Mesendoderm (in vitro differentiated cells): ENCODE measurements around the gene SYTL3.

Experiments
- DNase-seq: peaks from one replicate; pipeline ENCODE4 v3.0.0; 2013
- H2AK5ac ChIP-seq: 2 replicates; pipeline ENCODE4 v1.6.1; 2013; ENCODE audit warnings: low read length, inconsistent platforms
- H2BK120ac ChIP-seq: 2 replicates; pipeline ENCODE4 v1.6.1; 2013; ENCODE audit warnings: low read depth, mild to moderate bottlenecking, low read length, moderate library complexity, mixed read lengths
- H2BK15ac ChIP-seq: replicated peaks from 2 replicates; pipeline ENCODE4 v1.6.1; 2013; ENCODE audit warnings: low read depth, mild to moderate bottlenecking, moderate library complexity
- H2BK5ac ChIP-seq: 2 replicates; pipeline ENCODE4 v1.6.1; 2013; ENCODE audit warnings: low read length, inconsistent platforms
- H3K18ac ChIP-seq: 2 replicates; pipeline ENCODE4 v1.6.1; 2013; ENCODE audit warnings: mild to moderate bottlenecking, low read length, mixed read lengths
- H3K23ac ChIP-seq: one replicate; pipeline ENCODE4 v1.6.1; 2013; ENCODE audit warnings: low read length
- H3K27ac ChIP-seq: 2 replicates; pipeline ENCODE4 v1.5.1; 2013; ENCODE audit warnings: low read depth, mild to moderate bottlenecking, inconsistent platforms, low read length, moderate library complexity
- H3K27me3 ChIP-seq: 2 replicates; pipeline ENCODE4 v1.6.1; 2013; ENCODE audit warnings: low read length, control low read depth, mild to moderate bottlenecking, inconsistent platforms; ENCODE audit not compliant: insufficient read depth, poor library complexity
- H3K36me3 ChIP-seq: 2 replicates; pipeline ENCODE4 v1.6.1; 2013; ENCODE audit warnings: low read length, inconsistent platforms; ENCODE audit not compliant: control insufficient read depth, insufficient read depth
- H3K4ac ChIP-seq: one replicate; pipeline ENCODE4 v1.6.1; 2013; ENCODE audit warnings: low read depth, mild to moderate bottlenecking, low read length, moderate library complexity
- H3K4me1 ChIP-seq: 2 replicates; pipeline ENCODE4 v1.6.1; 2013; ENCODE audit warnings: low read depth, low read length, inconsistent platforms; ENCODE audit not compliant: control insufficient read depth
- H3K4me2 ChIP-seq: 2 replicates; pipeline ENCODE4 v1.6.1; 2013; ENCODE audit warnings: low read length
- H3K4me3 ChIP-seq: 2 replicates; pipeline ENCODE4 v1.5.1; 2013; ENCODE audit warnings: mild to moderate bottlenecking, low read length
- H3K56ac ChIP-seq: one replicate; pipeline ENCODE4 v1.6.1; 2013; ENCODE audit warnings: low read length
- H3K79me1 ChIP-seq: 2 replicates; pipeline ENCODE4 v1.6.1; 2013; ENCODE audit warnings: low read length, inconsistent platforms
- H3K79me2 ChIP-seq: 2 replicates; pipeline ENCODE4 v1.6.1; 2013; ENCODE audit warnings: mild to moderate bottlenecking, low read length; ENCODE audit not compliant: control insufficient read depth, insufficient read depth
- H3K9ac ChIP-seq: 2 replicates; pipeline ENCODE4 v1.6.1; 2013; ENCODE audit warnings: low read length, inconsistent platforms
- H4K5ac ChIP-seq: one replicate; pipeline ENCODE4 v1.6.1; 2013; ENCODE audit warnings: low read length
- H4K8ac ChIP-seq: one replicate; pipeline ENCODE4 v1.6.1; 2013; ENCODE audit warnings: low read depth, mild to moderate bottlenecking, control low read depth, low read length, moderate library complexity
- WGBS: extraction: QIAGEN DNeasy Blood & Tissue Kit; methylation state at CpG from one replicate; pipeline ENCODE4 v1.1.7; 2013; ENCODE audit warnings: low lambda C conversion rate, missing lambda C conversion rate; ENCODE audit not compliant: insufficient coverage; ENCODE audit errors: extremely low coverage; 5-methylcytosine and 5-hydroxymethylcytosine counted together

Gene SYTL3

DNA sequence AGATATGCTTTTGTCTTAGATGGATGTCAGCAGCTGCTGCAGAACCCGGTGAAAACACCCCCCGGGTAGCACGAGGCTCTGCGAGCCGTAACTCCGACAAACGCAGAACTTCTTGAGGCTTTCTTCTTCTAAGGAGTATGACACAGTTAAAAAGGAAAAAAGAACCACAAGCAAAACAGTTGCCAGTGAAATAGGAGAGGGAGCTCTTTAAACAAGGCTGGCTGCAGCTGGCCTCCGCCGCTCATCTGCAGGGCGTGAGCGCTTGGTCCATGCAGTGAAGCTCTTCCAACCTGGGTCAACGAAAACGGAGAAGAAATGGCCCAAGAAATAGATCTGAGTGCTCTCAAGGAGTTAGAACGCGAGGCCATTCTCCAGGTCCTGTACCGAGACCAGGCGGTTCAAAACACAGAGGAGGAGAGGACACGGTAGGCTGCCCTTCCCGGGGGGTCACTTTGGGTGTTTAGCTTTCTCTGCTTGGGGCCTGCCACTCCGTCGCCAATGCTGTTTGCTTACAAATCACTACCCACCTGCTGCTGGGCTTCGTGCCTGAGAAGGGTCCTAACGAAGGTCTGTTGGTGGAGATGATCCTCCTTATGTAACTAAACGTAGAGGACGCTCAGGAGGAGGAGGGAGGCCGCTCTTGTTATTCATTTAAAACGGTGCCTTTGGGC, 13.2 kb downstream of the SYTL3 start:
- no peak overlapping the region for H3K27ac ChIP-seq
- H3K4ac ChIP-seq: no peak overlapping the region
- H3K4me1 ChIP-seq: no peaks in the 10 kb centered on the region
- no peak overlapping the region for H2BK120ac ChIP-seq
- H3K9ac ChIP-seq: no peak overlapping the region
- no peak for DNase-seq
- no peaks in the 10 kb centered on the region for H3K79me1 ChIP-seq
- H3K4me2 ChIP-seq: no peak overlapping the region
- no peaks in the 10 kb centered on the region for H3K79me2 ChIP-seq
- no peak overlapping the region for H3K56ac ChIP-seq
- H3K23ac ChIP-seq: no peak overlapping the region
- H3K4me3 ChIP-seq: no peak overlapping the region
- WGBS: no CpG with 5 or more reads among the region's 27 CpGs
- H2AK5ac ChIP-seq: no peak overlapping the region
- no peak overlapping the region for H4K8ac ChIP-seq
- H3K36me3 ChIP-seq: no peaks in the 10 kb centered on the region
- H2BK5ac ChIP-seq: no peak overlapping the region
- no peak overlapping the region for H4K5ac ChIP-seq
- no peak overlapping the region for H3K18ac ChIP-seq
- no peak overlapping the region for H2BK15ac ChIP-seq
- no peaks in the 10 kb centered on the region for H3K27me3 ChIP-seq

DNA sequence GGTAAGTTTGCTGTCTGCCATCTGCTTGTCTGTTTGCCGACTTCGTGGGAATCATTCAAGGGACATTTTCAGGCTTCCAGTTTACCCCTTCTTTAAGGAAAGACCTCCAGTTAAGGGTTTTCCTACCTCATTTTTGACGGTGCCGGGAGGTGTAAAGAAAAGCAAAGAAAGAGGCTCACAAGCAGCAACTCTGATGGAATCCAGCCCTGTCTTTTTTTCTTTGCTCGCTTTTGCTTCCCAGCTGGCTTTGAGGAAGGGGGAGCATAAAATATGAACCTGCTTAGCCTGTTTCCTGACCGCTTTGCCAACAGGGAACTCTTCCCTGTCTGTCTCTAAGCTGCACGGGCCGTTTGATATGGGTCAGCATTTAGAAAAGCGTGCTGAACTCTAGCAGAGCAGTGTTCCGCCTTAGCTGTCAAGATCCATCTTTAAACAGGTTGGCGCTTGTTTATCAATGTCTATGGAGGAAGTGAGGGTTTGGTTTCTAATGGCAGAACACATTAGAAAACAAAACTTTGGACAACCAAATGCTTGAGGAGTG, 13.8 kb downstream of the SYTL3 start:
- H4K5ac ChIP-seq: no peak overlapping the region
- H3K79me2 ChIP-seq: no peaks in the 10 kb centered on the region
- H3K4me2 ChIP-seq: no peak overlapping the region
- no peak overlapping the region for H3K18ac ChIP-seq
- H3K27me3 ChIP-seq: no peaks in the 10 kb centered on the region
- no peak overlapping the region for H3K23ac ChIP-seq
- no peaks in the 10 kb centered on the region for H3K79me1 ChIP-seq
- H2BK120ac ChIP-seq: no peak overlapping the region
- H2BK15ac ChIP-seq: no peak overlapping the region
- no peak for DNase-seq
- H3K4ac ChIP-seq: no peak overlapping the region
- H3K56ac ChIP-seq: no peak overlapping the region
- no peak overlapping the region for H4K8ac ChIP-seq
- H3K4me1 ChIP-seq: no peaks in the 10 kb centered on the region
- no peaks in the 10 kb centered on the region for H3K36me3 ChIP-seq
- WGBS: no CpG with 5 or more reads among the region's 11 CpGs
- no peak overlapping the region for H3K9ac ChIP-seq
- no peak overlapping the region for H3K27ac ChIP-seq
- H2BK5ac ChIP-seq: no peak overlapping the region
- no peak overlapping the region for H3K4me3 ChIP-seq
- H2AK5ac ChIP-seq: no peak overlapping the region

DNA sequence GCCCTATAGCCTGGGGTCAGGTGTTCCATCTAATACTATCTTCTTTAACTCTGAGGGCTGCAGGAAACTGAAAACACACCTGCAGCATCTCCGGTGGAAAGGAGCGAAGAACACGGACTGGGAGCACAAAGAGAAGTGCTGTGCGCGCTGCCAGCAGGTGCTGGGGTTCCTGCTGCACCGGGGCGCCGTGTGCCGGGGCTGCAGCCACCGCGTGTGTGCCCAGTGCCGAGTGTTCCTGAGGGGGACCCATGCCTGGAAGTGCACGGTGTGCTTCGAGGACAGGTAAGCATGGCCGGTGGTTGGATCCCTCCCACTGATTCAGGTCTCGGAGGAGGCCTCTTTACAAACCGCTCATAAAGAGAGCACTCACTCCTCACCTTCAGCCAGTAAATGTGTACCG, 15.5 kb downstream of the SYTL3 start:
- no peaks in the 10 kb centered on the region for H3K79me2 ChIP-seq
- no CpG with 5 or more reads among the region's 18 CpGs for WGBS
- H4K8ac ChIP-seq: no peak overlapping the region
- H3K4ac ChIP-seq: no peak overlapping the region
- DNase-seq: no peak
- no peaks in the 10 kb centered on the region for H3K36me3 ChIP-seq
- H3K27ac ChIP-seq: no peak overlapping the region
- H3K18ac ChIP-seq: no peak overlapping the region
- H3K9ac ChIP-seq: no peak overlapping the region
- H2BK5ac ChIP-seq: no peak overlapping the region
- no peak overlapping the region for H2AK5ac ChIP-seq
- no peak overlapping the region for H2BK15ac ChIP-seq
- no peak overlapping the region for H3K4me3 ChIP-seq
- no peaks in the 10 kb centered on the region for H3K4me1 ChIP-seq
- H3K23ac ChIP-seq: no peak overlapping the region
- no peak overlapping the region for H2BK120ac ChIP-seq
- H3K27me3 ChIP-seq: no peaks in the 10 kb centered on the region
- no peak overlapping the region for H4K5ac ChIP-seq
- no peak overlapping the region for H3K4me2 ChIP-seq
- no peak overlapping the region for H3K56ac ChIP-seq
- H3K79me1 ChIP-seq: no peaks in the 10 kb centered on the region

DNA sequence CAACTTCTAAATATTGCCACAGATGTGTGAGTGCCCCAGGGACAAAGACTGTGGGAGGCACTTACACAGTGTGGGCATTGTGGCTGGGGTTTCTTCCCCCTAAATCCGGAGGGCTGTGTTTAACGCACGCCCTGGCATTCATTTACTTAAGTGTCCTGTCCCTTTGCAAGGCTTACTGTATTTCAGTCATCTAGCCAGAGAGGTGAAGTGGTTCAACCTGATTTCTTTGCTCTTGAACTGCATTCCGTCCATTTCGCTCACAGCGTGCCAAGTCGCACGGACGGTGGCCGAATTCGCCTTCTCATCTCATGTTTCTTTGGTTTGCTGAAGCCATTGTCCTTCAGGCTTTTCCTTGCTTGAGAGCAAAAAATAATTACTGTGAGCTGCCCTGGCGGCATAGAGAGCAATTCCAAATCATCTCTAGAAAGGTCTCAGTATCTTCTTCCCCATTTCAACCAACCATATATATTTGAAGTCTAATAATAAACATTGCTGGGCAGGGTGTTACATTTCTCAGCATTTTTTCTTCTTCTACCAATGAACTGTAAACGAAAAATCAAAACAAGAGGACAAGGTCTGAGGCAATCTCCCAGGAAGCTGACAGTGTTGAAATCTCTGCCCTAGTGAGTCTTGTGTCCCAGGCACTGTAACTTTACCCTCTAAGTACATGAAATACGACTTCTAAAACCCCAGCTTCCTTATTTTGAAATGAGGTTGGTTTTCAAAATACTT, 16.9 kb downstream of the SYTL3 start:
- Histone ChIP-seq H3K18ac (no peak overlapping the region), H3K4me2 (no peak overlapping the region), H4K8ac (no peak overlapping the region), H3K27ac (no peak overlapping the region), H3K27me3 (no peaks in the 10 kb centered on the region), H2BK120ac (no peak overlapping the region), H3K36me3 (no peaks in the 10 kb centered on the region), H2BK15ac (no peak overlapping the region), H3K4ac (no peak overlapping the region), H3K4me3 (no peak overlapping the region), H3K79me2 (no peaks in the 10 kb centered on the region), H3K9ac (no peak overlapping the region), H3K79me1 (no peaks in the 10 kb centered on the region), H3K56ac (no peak overlapping the region), H4K5ac (no peak overlapping the region), H2AK5ac (no peak overlapping the region), H3K23ac (no peak overlapping the region), H2BK5ac (no peak overlapping the region), H3K4me1 (no peaks in the 10 kb centered on the region)
- no peak for DNase-seq
- no CpG with 5 or more reads among the region's 14 CpGs for WGBS

DNA sequence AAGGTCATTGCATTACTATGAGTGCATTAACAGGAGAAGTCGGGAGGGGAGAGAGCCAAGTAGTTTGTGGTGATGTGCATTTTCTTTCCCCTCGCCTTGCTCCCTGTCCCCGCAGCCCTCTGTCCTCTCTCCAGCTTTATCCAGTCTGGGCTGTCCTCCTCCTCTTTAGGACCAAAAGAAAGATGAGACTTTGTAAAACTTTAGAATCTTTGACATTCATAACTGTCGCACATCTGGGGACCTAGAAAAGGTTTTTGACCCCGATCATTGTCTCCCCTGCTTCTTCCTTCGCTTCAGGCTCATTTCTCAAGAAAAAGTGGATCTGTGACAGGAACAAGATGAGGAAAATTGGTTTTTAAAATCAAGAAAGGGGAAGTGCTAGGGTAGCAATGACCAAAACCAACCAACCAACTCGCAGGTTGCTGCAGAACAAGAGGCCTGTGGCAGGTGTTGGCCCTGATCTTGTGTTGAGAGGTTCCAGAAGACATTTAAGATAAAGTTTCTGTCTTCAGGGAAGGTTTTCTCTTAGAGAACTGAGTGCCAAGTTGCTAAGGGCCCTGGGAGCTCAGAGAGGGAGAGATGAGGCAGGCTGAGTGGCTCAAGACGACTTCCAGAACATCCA, 17.6 kb downstream of the SYTL3 start:
- no peak for DNase-seq
- Histone ChIP-seq H2BK5ac (no peak overlapping the region), H2BK120ac (no peak overlapping the region), H3K4me1 (no peaks in the 10 kb centered on the region), H4K8ac (no peak overlapping the region), H3K4me2 (no peak overlapping the region), H3K36me3 (no peaks in the 10 kb centered on the region), H4K5ac (no peak overlapping the region), H3K23ac (no peak overlapping the region), H3K18ac (no peak overlapping the region), H3K79me2 (no peaks in the 10 kb centered on the region), H2BK15ac (no peak overlapping the region), H3K56ac (no peak overlapping the region), H2AK5ac (no peak overlapping the region), H3K4ac (no peak overlapping the region), H3K4me3 (no peak overlapping the region), H3K79me1 (no peaks in the 10 kb centered on the region), H3K27me3 (no peaks in the 10 kb centered on the region), H3K27ac (no peak overlapping the region), H3K9ac (no peak overlapping the region)
- WGBS: no CpG with 5 or more reads among the region's 8 CpGs
